ENCODE results near the gene WBP4.

WBP4 gene

GRCh38 chr13:41049480-41050440, 11.5 kb upstream of the WBP4 start:
- DNase-seq = no peak

DNA sequence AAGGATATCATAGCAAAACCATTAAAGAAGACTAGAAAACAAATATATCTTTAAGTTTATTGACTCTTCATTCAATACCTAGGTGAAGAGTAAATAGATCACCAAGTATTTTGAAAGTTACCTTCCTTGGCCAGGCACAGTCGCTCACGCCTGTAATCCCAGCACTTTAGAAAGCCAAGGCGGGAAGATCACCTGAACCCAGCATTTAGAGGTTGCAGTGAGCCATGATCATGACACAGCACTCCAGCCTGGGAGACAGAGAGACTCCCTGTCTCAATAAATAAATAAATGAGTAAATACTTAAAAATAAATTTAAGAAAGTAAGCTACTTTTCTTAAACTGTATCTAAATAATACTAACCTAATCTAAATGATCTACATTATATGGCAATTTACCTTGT, 8.9 kb upstream of the WBP4 start:
- no peak for DNase-seq

DNA sequence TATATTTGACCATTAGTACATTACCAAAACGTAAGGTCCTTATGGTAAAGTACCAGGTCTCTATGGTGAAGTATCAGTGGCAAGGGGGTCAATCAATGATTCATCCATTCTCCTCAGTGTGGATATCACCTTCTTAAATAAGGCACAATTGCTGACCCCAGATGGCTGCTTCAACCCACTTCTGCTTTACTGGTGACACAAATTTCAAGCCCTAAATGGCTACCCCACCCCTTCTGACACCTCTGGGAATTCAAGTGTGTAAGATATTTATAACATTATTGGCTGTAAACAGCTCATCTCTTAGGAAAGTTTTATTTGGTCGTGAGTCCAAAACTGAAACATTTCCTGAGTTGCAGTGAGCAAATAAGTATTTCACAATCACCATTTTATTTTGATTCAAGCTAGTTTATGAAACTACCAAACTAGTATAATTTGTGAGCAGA, 7.9 kb upstream of the WBP4 start:
- DNase-seq = no peak

DNA sequence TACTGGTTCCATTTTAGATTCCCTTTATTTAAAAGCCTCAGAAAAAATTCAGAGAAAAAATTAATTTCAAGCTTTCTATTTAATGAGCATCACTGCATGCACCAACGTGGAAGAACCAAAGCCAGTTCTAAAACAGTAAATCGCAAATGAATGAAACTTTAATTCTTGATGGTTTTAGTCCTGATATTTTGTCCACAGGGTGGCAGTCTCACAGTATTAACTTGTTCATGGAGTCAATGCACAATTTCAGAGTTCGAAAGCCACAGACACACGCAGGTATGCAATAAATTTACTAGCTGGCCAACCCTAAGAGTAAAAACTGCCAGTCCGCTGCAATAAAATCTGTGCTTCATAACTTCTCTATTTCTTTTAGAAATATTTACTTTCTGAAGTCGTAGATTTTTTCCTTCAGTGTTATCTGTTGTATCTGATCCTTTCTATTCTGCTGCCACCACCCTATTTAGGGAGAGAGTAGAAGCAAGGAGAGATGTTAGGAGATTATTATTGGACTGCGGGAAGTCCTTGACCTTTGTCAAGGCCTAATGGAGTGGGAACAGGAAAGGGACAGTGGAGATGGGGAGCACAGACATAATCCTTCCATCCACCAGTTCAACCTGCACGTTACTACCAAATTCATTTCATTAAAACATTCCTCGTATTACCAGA, 7.0 kb upstream of the WBP4 start:
- no peak for DNase-seq

DNA sequence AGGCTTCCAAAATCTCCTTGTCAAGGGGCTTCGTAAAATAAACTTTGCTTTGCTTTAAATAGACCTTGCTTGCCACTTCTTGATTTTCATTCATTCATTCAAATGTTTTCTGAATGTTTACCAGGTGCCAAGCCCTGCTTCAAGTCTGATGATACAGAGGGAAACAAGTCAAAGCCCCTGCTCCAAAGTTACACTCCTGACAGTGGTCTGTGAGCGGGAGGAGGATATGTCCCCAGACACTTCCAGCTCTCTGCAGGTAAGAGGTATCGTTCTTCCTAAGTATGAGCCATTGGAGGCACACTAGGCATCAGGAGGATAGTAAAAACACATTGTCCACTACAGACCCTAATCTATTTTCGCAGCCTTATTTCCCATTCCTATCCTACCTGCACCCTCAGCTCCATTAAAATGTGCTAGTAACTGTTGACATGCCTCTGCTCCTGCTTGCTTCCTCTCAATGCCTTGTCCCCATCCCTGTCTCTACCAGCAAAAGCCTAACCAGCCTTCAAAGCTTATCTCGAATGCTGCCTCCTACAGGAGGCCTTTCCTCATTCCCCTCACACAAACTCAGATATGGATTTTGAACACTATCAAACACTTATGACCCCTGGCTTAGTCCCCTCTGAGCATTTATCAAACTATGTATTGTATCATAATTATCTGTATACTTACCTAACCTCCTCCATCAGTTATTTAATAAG, 6.2 kb upstream of the WBP4 start:
- DNase-seq = no peak

GRCh38 chr13:41056194-41056593, 5.1 kb upstream of the WBP4 start:
- no peak for DNase-seq

DNA sequence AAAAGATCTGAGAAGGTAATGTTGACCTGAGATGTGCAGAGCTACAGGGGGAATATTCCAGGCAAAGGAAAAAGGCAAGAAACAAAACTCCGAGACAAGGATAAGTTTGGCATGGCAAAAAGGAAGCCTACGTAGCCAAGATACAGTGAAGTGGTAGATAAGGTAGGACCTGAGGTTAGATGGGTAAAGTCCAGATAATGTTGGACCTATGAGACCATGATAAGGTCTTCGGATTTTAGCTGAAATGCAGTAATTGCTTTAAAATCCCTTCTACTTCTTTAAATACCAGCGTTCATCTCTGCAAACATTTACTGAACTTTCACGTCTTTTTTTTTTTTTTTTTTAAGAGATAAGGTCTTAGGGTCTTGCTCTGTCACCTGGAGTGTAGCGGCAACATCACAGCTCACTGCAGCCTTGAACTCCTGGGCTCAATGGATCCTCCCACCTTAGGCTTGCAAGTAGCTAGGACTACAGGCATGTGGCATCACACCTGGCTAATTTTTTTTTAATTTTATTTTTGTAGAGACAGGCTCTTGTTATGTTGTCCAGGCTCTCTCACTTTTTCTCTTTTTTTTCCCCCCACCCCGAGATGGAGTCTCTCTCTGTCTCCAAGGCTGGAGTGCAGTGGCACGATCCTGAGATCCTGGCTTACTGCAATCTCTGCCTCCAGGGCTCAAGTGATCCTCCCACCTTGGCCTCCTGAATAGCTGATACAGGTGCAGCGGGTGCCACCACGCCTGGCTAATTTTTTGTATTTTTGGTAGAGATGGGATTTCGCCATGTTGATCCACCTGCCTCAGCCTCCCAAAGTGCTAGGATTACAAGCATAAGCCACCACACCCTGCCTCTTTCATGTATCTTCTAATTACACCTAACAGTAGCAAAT, 4.2 kb upstream of the WBP4 start:
- DNase-seq = no peak

DNA sequence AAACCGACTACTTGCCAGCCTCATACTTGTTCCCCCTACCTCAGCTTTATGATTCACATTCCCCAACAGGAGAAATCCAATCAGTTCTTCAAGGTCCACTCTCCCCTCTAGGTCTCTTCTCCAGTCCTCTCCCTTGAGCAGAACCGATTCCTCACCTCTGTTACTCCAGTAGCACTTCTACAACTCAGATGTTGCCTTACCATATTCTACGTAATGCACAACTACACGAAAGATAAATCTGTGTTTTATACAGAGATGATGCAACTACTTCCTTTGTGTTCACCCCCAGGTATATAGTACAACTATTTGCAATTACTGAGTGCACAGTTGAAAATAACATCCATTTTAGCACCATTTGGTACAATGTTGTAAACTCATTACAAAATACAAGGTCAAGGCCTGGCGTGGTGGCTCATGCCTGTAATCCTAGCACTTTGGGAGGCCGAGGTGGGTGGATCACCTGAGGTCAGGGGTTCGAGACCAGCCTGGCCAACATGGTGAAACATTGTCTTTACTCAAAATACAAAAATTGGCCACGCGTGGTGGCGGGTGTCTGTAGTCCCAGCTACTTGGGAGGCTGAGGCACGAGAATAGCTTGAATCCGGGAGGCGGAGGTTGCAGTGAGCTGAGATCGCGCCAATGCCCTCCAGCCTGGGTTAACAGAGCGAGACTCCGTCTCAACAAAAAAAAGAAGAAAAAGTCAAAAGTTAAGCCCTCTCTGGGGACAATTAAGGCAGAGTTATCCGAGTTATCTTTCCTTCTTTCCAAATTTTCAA, 2.8 kb upstream of the WBP4 start:
- no peak for DNase-seq

GRCh38 chr13:41059456-41060081, 1.7 kb upstream of the WBP4 start:
- no peak for DNase-seq

DNA sequence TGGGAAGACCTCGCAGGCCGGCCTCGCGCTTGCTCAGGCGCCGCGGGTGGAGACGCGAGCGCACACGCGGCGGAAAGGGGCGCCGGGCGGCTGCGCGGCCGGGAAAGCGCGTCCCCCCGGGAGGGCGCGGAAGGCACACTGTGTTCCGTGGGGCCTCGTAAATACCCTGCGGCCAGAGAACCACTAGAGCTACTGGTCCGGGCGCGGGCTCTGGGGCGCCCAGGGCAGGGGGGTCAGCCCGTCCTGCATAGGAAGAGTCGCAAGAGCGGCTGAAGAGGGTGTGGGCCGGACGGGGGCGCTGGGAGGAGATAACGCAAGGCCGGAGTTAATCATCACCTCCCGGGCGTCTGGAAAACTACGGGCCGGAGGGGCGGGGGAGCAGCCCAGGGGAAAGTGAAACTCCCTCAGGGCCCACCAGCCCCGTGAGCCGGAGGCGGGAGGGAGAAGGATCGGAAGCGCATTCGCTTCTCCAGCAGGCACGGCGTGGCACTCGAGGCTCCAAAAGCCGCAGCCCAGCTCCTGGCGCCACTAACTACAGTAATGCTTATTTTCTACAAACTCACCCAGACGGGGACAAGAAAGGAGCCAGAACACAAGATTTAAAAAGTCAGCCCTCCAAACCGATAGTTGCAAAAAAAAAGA, 1.1 kb upstream of the WBP4 start:
- DNase-seq = peak; percentile 76

- DNase-seq = peak; percentile 76
Observed at GRCh38 chr13:41060724-41061074, 610 bp upstream of the WBP4 start.

DNA sequence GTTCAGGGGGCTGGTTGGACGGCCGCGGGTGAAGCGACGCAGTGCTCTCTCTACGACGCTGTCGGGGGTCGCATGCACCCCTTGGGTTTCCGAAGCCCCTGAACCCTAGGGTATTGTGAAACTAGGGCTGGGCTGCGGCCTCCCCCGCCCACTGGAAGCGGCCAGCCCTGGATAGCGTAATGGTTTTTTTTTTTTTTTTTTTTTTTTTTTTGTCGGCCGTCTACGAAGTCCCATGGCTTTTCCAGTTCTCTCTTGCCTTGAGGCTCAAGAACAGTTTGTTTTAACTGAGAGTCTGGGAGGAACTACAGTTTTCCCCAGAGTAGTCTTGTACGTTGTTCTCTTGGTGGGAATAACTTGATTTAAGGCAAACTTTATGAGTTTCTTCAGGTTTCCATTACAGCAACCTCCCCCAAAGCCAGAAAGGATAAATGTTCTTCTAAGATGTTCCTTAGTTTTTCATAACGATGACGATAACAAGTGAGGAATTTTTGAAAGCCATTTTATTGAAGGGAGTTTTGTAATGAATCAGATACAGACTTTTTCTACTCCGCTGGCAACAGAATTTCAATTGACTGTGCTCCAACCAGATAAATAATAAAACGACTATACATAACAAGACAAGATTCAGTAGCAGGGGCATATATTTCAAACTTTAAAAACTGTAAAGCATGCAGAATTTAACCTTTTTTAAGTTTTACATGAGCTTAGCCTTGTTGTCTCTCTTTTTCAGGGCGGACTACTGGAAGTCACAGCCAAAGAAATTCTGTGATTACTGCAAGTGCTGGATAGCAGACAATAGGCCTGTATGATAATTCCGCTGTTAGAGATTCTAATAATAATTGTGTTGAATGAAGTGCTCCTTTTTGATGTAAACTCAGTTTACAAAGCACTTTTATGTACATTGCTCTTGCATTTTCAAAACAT, 867 bp downstream of the WBP4 start:
- DNase-seq = no peak

DNA sequence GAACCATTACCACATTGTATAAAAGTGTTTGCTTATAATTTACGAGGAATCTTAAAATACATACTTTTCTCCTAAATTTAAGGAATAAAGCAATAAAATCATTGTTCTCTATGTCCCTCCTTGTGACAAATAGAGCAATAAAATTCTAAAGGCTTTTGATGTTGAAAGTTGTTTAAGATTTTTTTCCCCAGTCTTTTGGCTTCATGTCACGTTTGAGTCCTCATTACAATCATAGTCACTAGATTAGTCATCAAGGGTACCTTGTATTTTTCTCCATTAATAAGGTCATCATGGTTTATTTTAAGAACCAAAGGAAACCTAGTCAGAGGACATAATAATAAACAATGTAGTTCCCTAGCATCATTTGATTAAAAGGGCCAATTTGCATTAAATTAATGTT, 3.2 kb downstream of the WBP4 start:
- no peak for DNase-seq

- DNase-seq = no peak
Observed at GRCh38 chr13:41065078-41065477, 3.8 kb downstream of the WBP4 start.

GRCh38 chr13:41074523-41074922, 13.2 kb downstream of the WBP4 start:
- no peak for DNase-seq

GRCh38 chr13:41075034-41075433, 13.7 kb downstream of the WBP4 start:
- no peak for DNase-seq

DNA sequence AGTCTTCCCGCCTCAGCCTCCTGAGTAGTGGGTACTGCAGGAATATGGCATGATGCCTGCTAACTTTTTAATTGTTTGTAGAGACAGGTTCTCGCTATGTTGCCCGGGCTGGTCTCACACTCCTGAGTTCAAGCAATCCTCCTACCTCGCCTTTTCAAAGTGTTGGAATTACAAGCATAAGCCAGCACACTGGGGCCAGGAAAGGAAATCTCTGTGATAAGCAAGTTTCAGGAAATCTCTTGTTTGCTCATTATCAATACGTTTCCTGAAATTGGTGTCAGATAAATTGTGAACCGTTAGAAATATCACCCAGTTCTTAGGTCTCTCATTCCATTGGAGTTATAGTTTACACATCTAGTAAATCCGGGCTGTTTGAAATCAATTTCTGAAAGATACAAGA, 14.2 kb downstream of the WBP4 start:
- DNase-seq = no peak

DNA sequence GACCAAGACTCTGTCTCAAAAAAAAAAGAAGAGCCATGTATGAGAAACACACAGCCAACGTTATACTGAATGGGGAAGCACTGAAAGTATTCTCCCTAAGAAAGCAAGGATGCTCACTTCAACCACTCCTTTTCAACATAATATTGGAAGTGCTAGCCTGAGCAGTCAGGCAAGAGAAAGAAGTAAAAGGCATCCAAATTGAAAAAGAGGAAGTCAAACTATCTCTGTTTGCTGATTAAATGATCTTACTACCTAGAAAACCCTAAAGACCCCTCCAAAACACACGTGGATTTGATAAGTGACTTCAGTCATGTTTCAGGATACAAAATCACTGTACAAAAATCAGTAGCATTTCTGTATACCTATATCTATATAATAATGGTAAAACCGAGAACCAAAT, 16.2 kb downstream of the WBP4 start:
- no peak for DNase-seq

DNA sequence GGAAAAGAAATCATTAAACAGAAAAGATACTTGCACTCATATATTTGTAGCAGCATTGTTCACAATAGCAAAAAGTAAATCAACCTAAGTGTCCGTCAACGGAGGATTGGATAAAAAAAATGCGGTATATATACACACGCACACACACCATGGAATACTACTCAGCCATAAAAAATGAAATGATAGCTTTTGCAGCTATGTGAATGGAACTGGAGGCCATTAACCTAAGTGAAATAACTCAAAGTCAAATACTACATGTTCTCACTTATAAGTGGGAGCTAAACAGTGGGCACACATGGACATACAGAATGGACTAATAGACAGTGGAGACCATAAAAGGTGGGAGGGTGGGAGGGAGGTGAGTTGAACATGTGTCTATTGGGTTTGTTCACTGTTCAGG, 18.4 kb downstream of the WBP4 start:
- no peak for DNase-seq
